B cell (primary cell): ENCODE measurements around the gene CTBP2. TPM values are rescaled to one million over a fixed set of nuclear protein-coding genes. Genes with fewer than 3 reads are reported as not detected.

Experiments
- ATAC-seq: fragments of 200-7000 bp; cut with Tn5 transposase; one replicate; pipeline ENCODE4 v1.10.0; 2021; ENCODE audit warnings: low read depth, mild to moderate bottlenecking, moderate number of reproducible peaks, moderate library complexity
- CTCF ChIA-PET: fragments of 350-600 bp; sonication (Branson Sonifier 250); formaldehyde crosslinking; loops from one replicate; lab custom pipeline; 2021; ENCODE audit warnings: antibody characterized with exemption, inconsistent platforms; lab: Charles Lee
- POLR2A ChIA-PET: fragments of 350-600 bp; sonication (Branson Sonifier 250); formaldehyde crosslinking; loops from one replicate; lab custom pipeline; 2021; ENCODE audit warnings: antibody characterized with exemption; lab: Charles Lee
- DNase-seq: peaks from one replicate; pipeline ENCODE4 v3.0.0; 2013
- H2AFZ ChIP-seq: 2 replicates; pipeline ENCODE4 v1.6.1; 2012; ENCODE audit warnings: mild to moderate bottlenecking, low read depth, low read length; ENCODE audit not compliant: insufficient read depth, poor library complexity, severe bottlenecking
- H3K27ac ChIP-seq, 2 donors: 1 replicate in 1 of 2; 2 replicates in 1 of 2; pipeline ENCODE4 v1.5.1; 2012 to 2013; ENCODE audit warnings: low read length in 2 of 2, mild to moderate bottlenecking in 2 of 2, moderate library complexity in 1 of 2
- H3K27me3 ChIP-seq, 4 experiments: fragments of 200-600 bp in 1 of 4; sonication (generic) in 1 of 4; replicated peaks in 1 of 4; 1 replicate in 2 of 4; 2 replicates in 2 of 4; pipeline versions ENCODE4 v1.6.1 to v1.7.0; 2013 to 2016; ENCODE audit warnings: low read length in 3 of 4, mild to moderate bottlenecking in 2 of 4, mixed read lengths in 1 of 4, moderate library complexity in 1 of 4; ENCODE audit not compliant: insufficient read depth in 4 of 4, control insufficient read depth in 3 of 4; ENCODE audit errors: control extremely low read depth in 1 of 4
- H3K36me3 ChIP-seq, 2 experiments: replicated peaks in 1 of 2; 1 replicate in 1 of 2; 2 replicates in 1 of 2; pipeline versions ENCODE4 v1.6.1 to v1.7.1; 2013; ENCODE audit warnings: low read length in 1 of 2; ENCODE audit not compliant: insufficient read depth in 2 of 2, control insufficient read depth in 1 of 2; ENCODE audit errors: control extremely low read depth in 1 of 2, extremely low read depth in 1 of 2
- H3K4me1 ChIP-seq, 2 donors: fragments of 200-600 bp in 1 of 2; sonication (generic) in 1 of 2; 1 replicate in 1 of 2; 2 replicates in 1 of 2; pipeline versions ENCODE4 v1.5.1 to v1.6.1; 2013 to 2017; ENCODE audit warnings: low read length in 2 of 2; ENCODE audit not compliant: control insufficient read depth in 2 of 2, insufficient read depth in 2 of 2
- H3K4me2 ChIP-seq: replicated peaks from 2 replicates; pipeline ENCODE3; 2012; ENCODE audit warnings: mild to moderate bottlenecking, low read depth, low read length; ENCODE audit not compliant: poor library complexity, severe bottlenecking
- H3K4me3 ChIP-seq, 5 experiments: fragments of 200-600 bp in 1 of 5; sonication (generic) in 1 of 5; 1 replicate in 3 of 5; 2 replicates in 2 of 5; pipeline versions ENCODE4 v1.5.1 to v1.7.0; 2011 to 2016; ENCODE audit warnings: low read length in 4 of 5, mild to moderate bottlenecking in 4 of 5, low read depth in 2 of 5, control low read depth in 1 of 5, moderate library complexity in 1 of 5; ENCODE audit not compliant: insufficient read depth in 1 of 5; ENCODE audit errors: control extremely low read depth in 1 of 5, extremely low read depth in 1 of 5
- H3K79me2 ChIP-seq: fragments of 200-600 bp; sonication (generic); one replicate; pipeline ENCODE4 v1.6.0; 2016; ENCODE audit warnings: low read length; ENCODE audit not compliant: control insufficient read depth, insufficient read depth
- H3K9ac ChIP-seq: fragments of 200-600 bp; sonication (generic); 2 replicates; pipeline ENCODE4 v1.6.1; 2017; ENCODE audit warnings: mild to moderate bottlenecking, low read length, moderate library complexity
- H3K9me3 ChIP-seq, 3 donors: one replicate each; pipeline versions ENCODE4 v1.6.1 to v1.7.1; 2013; ENCODE audit warnings: low read length in 2 of 3; ENCODE audit not compliant: control insufficient read depth in 2 of 3, insufficient read depth in 1 of 3; ENCODE audit errors: control extremely low read depth in 1 of 3
- H4K20me1 ChIP-seq: 2 replicates; pipeline ENCODE4 v1.6.0; 2012; ENCODE audit warnings: mild to moderate bottlenecking, low read length; ENCODE audit not compliant: insufficient read depth, control insufficient read depth, poor library complexity, severe bottlenecking
- H3K27ac Mint-ChIP-seq: one replicate; pipeline ENCODE4 v1.8.0; 2021; ENCODE audit warnings: mixed read lengths
- H3K27me3 Mint-ChIP-seq: one replicate; pipeline ENCODE4 v1.8.0; 2021; ENCODE audit warnings: mixed read lengths
- H3K4me1 Mint-ChIP-seq: one replicate; pipeline ENCODE4 v1.8.0; 2021; ENCODE audit warnings: mixed read lengths
- H3K4me3 Mint-ChIP-seq: one replicate; pipeline ENCODE4 v1.8.0; 2021; ENCODE audit warnings: mixed read lengths
- H3K9me3 Mint-ChIP-seq: one replicate; pipeline ENCODE4 v1.8.0; 2022; ENCODE audit warnings: mixed read lengths; ENCODE audit not compliant: insufficient read depth
- CTCF ChIP-seq: fragments of 200-600 bp; IDR thresholded peaks from one replicate; pipeline ENCODE4 v1.8.0; 2022; ENCODE audit warnings: antibody characterized with exemption, mild to moderate bottlenecking
- EZH2 ChIP-seq: IDR thresholded peaks from 2 replicates; pipeline ENCODE4 v1.6.1; 2012; ENCODE audit warnings: borderline replicate concordance, low read depth, mild to moderate bottlenecking, moderate library complexity, low read length; ENCODE audit not compliant: insufficient read depth, poor library complexity, severe bottlenecking
- WGBS: methylation state at CpG from one replicate; pipeline ENCODE4 v1.1.5; 2013; ENCODE audit warnings: missing lambda C conversion rate; ENCODE audit not compliant: insufficient coverage; 5-methylcytosine and 5-hydroxymethylcytosine counted together
- intact Hi-C: fragments of 100-400 bp; cut with micrococcal nuclease; formaldehyde crosslinking; loops from one replicate; pipeline ENCODE4 v1.10.0; 2022
- polyA plus RNA-seq: library from polyadenylated mRNA; depleted of rRNA; stranded (reverse); fragments of >200 nt; gene quantifications from 2 replicates; pipeline ENCODE4 v1.2.3, GENCODE V29; 2012
- total RNA-seq, 2 donors: library from RNA; stranded (reverse); fragments of 120-200 nt in 1 of 2; gene quantifications; 1 replicate in 1 of 2; 2 replicates in 1 of 2; pipeline versions ENCODE4 v1.2.3 to v1.2.4, GENCODE V29; 2013 to 2022

The CTBP2 gene
- total and polyA plus RNA-seq, 2 donors (not counting 1 experiment from before 2014, with no cell fraction given): 0.39 to 0.85 TPM

GRCh38 chr10:125209591-125210355 lies 49.4 kb upstream of the CTBP2 start:
- no peaks in the 10 kb centered on the region for H3K79me2 ChIP-seq
- Mint-ChIP-seq H3K4me3 (no peak overlapping the region), H3K9me3 (no peaks in the 10 kb centered on the region), H3K4me1 (no peaks in the 10 kb centered on the region), H3K27me3 (peaks cover 18% of the 10 kb centered on the region), H3K27ac (no peak overlapping the region)
- H3K27me3 ChIP-seq: peaks cover 0 to 8% (median 2%) of the 10 kb centered on the region in 4 experiments
- H3K4me3 ChIP-seq: no peak overlapping the region
- no peak for ATAC-seq
- intact Hi-C loops: no loop called here
- no peak overlapping the region for H3K27ac ChIP-seq
- H4K20me1 ChIP-seq: no peaks in the 10 kb centered on the region
- ChIA-PET CTCF (no interaction called here), POLR2A (no interaction called here)
- no peak overlapping the region for H2AFZ ChIP-seq
- no peak overlapping the region for H3K9ac ChIP-seq
- TF ChIP-seq EZH2: no peak
- TF ChIP-seq CTCF: no peak
- WGBS: 84% methylated on average over 6 of the region's 10 CpGs
- H3K9me3 ChIP-seq: peaks cover 0 to 10% (median 0%) of the 10 kb centered on the region in 3 donors
- DNase-seq: no peak
- H3K36me3 ChIP-seq: no peaks in the 10 kb centered on the region
- no peaks in the 10 kb centered on the region for H3K4me1 ChIP-seq
- no peak overlapping the region for H3K4me2 ChIP-seq

GRCh38 chr10:125208854-125209565 lies 48.6 kb upstream of the CTBP2 start:
- Histone ChIP-seq H3K36me3 (no peaks in the 10 kb centered on the region), H3K9me3 (peaks cover 0 to 7% (median 0%) of the 10 kb centered on the region in 3 donors), H3K27ac (no peak overlapping the region), H2AFZ (no peak overlapping the region), H3K4me3 (no peak overlapping the region), H3K27me3 (peaks cover 0 to 8% (median 2%) of the 10 kb centered on the region in 4 experiments), H3K9ac (no peak overlapping the region), H3K79me2 (no peaks in the 10 kb centered on the region), H3K4me1 (no peaks in the 10 kb centered on the region), H3K4me2 (no peak overlapping the region), H4K20me1 (no peaks in the 10 kb centered on the region)
- TF ChIP-seq CTCF: no peak
- TF ChIP-seq EZH2: no peak
- Mint-ChIP-seq H3K27ac (no peak overlapping the region), H3K4me3 (no peak overlapping the region), H3K4me1 (no peaks in the 10 kb centered on the region), H3K9me3 (no peaks in the 10 kb centered on the region), H3K27me3 (peaks cover 18% of the 10 kb centered on the region)
- ATAC-seq (no peak), DNase-seq (no peak)
- ChIA-PET POLR2A (no interaction called here), CTCF (no interaction called here)
- WGBS: 89% methylated on average over 17 of the region's 23 CpGs
- intact Hi-C loops: no loop called here
